HEK293T (cell line): ENCODE results near the gene ROR1.

Source experiments
- ARNT ChIP-seq: fragments of 450-650 bp; IDR thresholded peaks from 2 replicates; pipeline ENCODE4 v1.6.1; 2017; ENCODE audit warnings: mild to moderate bottlenecking
- BHLHE40 ChIP-seq: fragments of 450-650 bp; IDR thresholded peaks from 2 replicates; pipeline ENCODE4 v1.6.1; 2016; ENCODE audit warnings: mild to moderate bottlenecking, moderate library complexity, borderline replicate concordance
- ELF4 ChIP-seq: fragments of 450-650 bp; IDR thresholded peaks from 2 replicates; pipeline ENCODE4 v1.6.1; 2017; ENCODE audit warnings: antibody characterized with exemption
- FOXK2 ChIP-seq: fragments of 450-650 bp; IDR thresholded peaks from 2 replicates; pipeline ENCODE4 v1.6.1; 2016; ENCODE audit warnings: mild to moderate bottlenecking
- HDGF ChIP-seq: fragments of 450-650 bp; IDR thresholded peaks from 2 replicates; pipeline ENCODE4 v1.6.1; 2017; ENCODE audit warnings: antibody characterized with exemption, borderline replicate concordance
- PKNOX1 ChIP-seq: fragments of 450-650 bp; IDR thresholded peaks from 2 replicates; pipeline ENCODE4 v1.6.1; 2016
- SP1 ChIP-seq: fragments of 450-650 bp; IDR thresholded peaks from 2 replicates; pipeline ENCODE4 v1.6.1; 2017
- TARDBP ChIP-seq: fragments of 450-650 bp; IDR thresholded peaks from 2 replicates; pipeline ENCODE4 v1.6.1; 2016
- ZNF384 ChIP-seq: fragments of 450-650 bp; IDR thresholded peaks from 2 replicates; pipeline ENCODE4 v1.6.1; 2016

DNA sequence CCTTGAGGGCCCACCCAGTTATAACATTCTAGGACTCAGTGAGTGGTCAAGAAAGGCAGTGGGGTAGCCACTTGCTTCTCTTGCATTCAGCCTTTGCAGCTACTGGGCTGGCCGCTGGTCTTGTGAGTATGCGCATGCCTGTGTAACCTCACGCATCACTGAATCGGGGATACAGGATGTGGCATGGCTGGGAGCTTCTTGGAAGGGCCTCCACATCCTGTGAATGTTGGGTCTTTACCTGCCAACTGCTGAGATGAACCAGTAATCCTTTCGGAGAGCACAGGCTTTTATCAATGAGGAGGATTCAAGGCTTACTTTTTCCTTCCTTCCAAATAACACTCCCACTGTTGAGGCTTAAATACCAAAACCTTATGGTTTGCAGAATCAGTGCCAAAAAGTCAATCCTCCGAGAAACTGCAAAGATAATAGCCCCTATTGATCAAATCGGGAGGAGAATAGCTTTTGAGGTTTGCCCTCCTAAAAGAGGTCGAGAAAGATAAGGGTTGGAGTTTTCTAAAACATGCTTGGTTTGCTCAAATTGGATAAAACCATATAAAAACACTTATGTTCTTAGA lies 230.7 kb downstream of the ROR1 start:
- TF ChIP-seq SP1, result no peak
- TF ChIP-seq FOXK2, result no peak
- TF ChIP-seq HDGF, result no peak
- TF ChIP-seq ELF4, result no peak
- TF ChIP-seq ARNT, result no peak
- TF ChIP-seq TARDBP, result no peak
- no peak for TF ChIP-seq ZNF384
- no peak for TF ChIP-seq PKNOX1
- no peak for TF ChIP-seq BHLHE40
